ENCODE measurements around the gene PRKACA. TPM values are rescaled to one million over a fixed set of nuclear protein-coding genes. Genes with fewer than 3 reads are reported as not detected.

PRKACA gene
- total and polyA plus RNA-seq, 2 donors (not counting 3 experiments of a cell fraction or from before 2014, with no cell fraction given) = 44.2 to 97.5 TPM

GRCh38 chr19:14056069-14056666 is 61.4 kb downstream of the PRKACA start:
- Histone ChIP-seq H3K27me3 (ENCODE audit: control insufficient read depth in 2 of 2, insufficient read depth in 2 of 2, low read length in 2 of 2) (peaks cover 7 to 8% of the 10 kb centered on the region in 2 experiments), H3K79me2 (ENCODE audit: control insufficient read depth, insufficient read depth, low read length) (no peaks in the 10 kb centered on the region), H3K27ac (ENCODE audit: insufficient read depth, low read depth, low read length) (no peak overlapping the region), H4K20me1 (replicated peaks; ENCODE audit: control insufficient read depth, extremely low read depth, insufficient read depth, low read length) (no peaks in the 10 kb centered on the region), H3K36me3 (ENCODE audit: control insufficient read depth in 2 of 2, extremely low read depth in 1 of 2, insufficient read depth in 2 of 2, low read length in 2 of 2) (no peaks in the 10 kb centered on the region), H3K9ac (replicated peaks; ENCODE audit: extremely low read depth, insufficient read depth, low read length) (no peak overlapping the region), H3K4me1 (ENCODE audit: control insufficient read depth, extremely low read depth, insufficient read depth, low read length) (no peaks in the 10 kb centered on the region), H3K4me2 (ENCODE audit: insufficient read depth, low read length) (no peak overlapping the region), H3K9me1 (replicated peaks; ENCODE audit: control insufficient read depth, extremely low read depth, insufficient read depth, low read length) (no peaks in the 10 kb centered on the region), H3K9me3 (replicated peaks; ENCODE audit: control insufficient read depth, insufficient read depth, low read length) (no peaks in the 10 kb centered on the region), H3K4me3 (replicated peaks in 1 of 3; ENCODE audit: insufficient read depth in 1 of 3, low read depth in 1 of 3, low read length in 3 of 3) (no peak overlapping the region), H2AFZ (ENCODE audit: low read depth, low read length) (no peak overlapping the region)
- no TSS peak for BruUV-seq (replicated peaks)
- dilution Hi-C loops (cut with MboI; ENCODE audit: extremely low pct_ligation_motif_present, low sequenced_read_pairs) (no loop called here), intact Hi-C loops (cut with micrococcal nuclease) (loop anchor here (5.0 kb wide), 1 partner anchor 174 kb away; no protein-coding TSS in a partner anchor)
- DNase-seq (ENCODE audit: low read depth, low spot score) = no peak
- CTCF ChIA-PET = interaction anchor here (0.9 to 4.6 kb wide), 4 partner anchors 12 to 178 kb away, joined by 3 to 24 read pairs (median 4); partner anchors contain the start of genes MISP3 and NANOS3
- no peak for TF ChIP-seq MYC (IDR thresholded peaks at IDR 0.05; ENCODE audit: low read depth, low read length)
- TF ChIP-seq POLR2A (IDR thresholded peaks at IDR 0.05; ENCODE audit: low read depth, low read length) = no peak
- TF ChIP-seq FOS (IDR thresholded peaks at IDR 0.05; ENCODE audit: borderline replicate concordance, insufficient read depth, low read length) = no peak
- TF ChIP-seq, protein P1, sequence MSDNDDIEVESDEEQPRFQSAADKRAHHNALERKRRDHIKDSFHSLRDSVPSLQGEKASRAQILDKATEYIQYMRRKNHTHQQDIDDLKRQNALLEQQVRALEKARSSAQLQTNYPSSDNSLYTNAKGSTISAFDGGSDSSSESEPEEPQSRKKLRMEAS (IDR thresholded peaks at IDR 0.05; ENCODE audit: insufficient read depth, insufficient read length) = no peak
- no peak for TF ChIP-seq GATA2 (IDR thresholded peaks at IDR 0.05; ENCODE audit: insufficient read depth, insufficient read length, low read depth, low read length)
- no peak for TF ChIP-seq EZH2 (IDR thresholded peaks at IDR 0.05; ENCODE audit: borderline replicate concordance, low read depth, low read length, severe bottlenecking)
- TF ChIP-seq POLR2AphosphoS5 (IDR thresholded peaks at IDR 0.05; ENCODE audit: insufficient read depth, low read depth, low read length) = no peak
- TF ChIP-seq, protein P2, sequence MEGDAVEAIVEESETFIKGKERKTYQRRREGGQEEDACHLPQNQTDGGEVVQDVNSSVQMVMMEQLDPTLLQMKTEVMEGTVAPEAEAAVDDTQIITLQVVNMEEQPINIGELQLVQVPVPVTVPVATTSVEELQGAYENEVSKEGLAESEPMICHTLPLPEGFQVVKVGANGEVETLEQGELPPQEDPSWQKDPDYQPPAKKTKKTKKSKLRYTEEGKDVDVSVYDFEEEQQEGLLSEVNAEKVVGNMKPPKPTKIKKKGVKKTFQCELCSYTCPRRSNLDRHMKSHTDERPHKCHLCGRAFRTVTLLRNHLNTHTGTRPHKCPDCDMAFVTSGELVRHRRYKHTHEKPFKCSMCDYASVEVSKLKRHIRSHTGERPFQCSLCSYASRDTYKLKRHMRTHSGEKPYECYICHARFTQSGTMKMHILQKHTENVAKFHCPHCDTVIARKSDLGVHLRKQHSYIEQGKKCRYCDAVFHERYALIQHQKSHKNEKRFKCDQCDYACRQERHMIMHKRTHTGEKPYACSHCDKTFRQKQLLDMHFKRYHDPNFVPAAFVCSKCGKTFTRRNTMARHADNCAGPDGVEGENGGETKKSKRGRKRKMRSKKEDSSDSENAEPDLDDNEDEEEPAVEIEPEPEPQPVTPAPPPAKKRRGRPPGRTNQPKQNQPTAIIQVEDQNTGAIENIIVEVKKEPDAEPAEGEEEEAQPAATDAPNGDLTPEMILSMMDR (IDR thresholded peaks at IDR 0.05; ENCODE audit: extremely low read depth in 1 of 2, insufficient read depth in 1 of 2, low read depth in 1 of 2, low read length in 2 of 2) = no peak
- no peak for TF ChIP-seq JUN (IDR thresholded peaks at IDR 0.05; ENCODE audit: borderline replicate concordance, insufficient read depth, insufficient read length, low read depth)
- POLR2A ChIA-PET = interaction anchor here (0.6 kb wide), 1 partner anchor 155 kb away, joined by 3 read pairs; no protein-coding TSS in a partner anchor
- no peak for FAIRE-seq

Data from endothelial cell of umbilical vein (primary cell).